ENCODE results near the gene MEIS2. TPM values are rescaled to one million over a fixed set of nuclear protein-coding genes. Genes with fewer than 3 reads are reported as not detected.
A peak's percentile ranks its signal among the peaks of the same experiment; 100 is the strongest.

MEIS2 gene
- polyA plus RNA-seq (2012; ENCODE audit: missing spikeins): 18.5 TPM

DNA sequence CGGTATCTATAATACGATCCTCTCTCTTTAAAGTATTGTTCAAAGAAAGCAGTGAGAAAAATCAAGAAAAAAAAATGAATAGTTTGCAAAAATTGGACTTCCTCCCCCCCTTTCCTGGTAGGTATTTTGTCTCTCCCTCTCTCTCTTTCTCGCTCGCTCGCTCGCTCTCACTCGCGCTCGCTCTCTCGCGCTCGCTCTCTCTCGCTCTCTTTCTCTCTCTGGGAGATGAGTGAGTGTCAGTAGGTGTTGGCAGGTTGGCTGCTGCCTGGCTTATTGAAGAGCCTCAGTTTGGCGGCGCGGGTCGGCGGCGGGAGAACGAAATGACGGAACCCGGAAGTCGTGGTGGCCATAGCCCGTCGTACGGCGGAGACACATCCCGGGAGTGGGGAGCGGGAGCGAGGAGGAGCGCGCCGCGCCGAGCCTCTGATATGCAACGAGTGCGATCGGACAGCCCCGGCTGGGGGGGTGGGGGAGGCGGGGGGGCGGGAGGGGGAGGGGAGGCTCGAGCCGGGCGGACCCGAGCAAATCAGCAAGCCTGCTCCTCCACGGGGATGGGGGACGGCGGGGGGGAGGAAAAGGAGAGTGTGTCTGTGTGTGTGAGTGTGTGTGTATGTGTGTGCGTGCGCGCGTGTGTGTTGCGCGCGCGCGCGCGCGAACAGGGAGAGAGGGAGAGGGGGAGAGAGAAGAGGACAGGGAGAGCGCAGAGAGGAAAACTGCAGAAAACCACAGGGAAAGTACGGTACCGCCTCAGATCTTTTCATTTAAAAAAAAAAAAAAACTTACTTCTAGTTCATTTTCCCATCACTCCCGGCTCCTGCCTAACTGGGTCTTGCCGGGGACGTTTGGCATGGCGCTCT is at the start of gene MEIS2:
MEIS2 (minus strand) TSS at position 441 of the 857 bp plus-strand sequence. CDS start 1,083 bp downstream, outside the sequence.
- DNase-seq (ENCODE audit: insufficient read length): peak; percentile 63
- FAIRE-seq: peak; percentile 73

GRCh38 chr15:37149146-37149545 is 48.8 kb upstream of the MEIS2 start:
- no peak for TF ChIP-seq TAF1 (IDR thresholded peaks at IDR 0.05; ENCODE audit: borderline replicate concordance, low read depth, low read length)
- TF ChIP-seq POLR2AphosphoS5 (IDR thresholded peaks at IDR 0.05; ENCODE audit: low read depth, low read length): no peak
- no peak for TF ChIP-seq POLR2A (IDR thresholded peaks at IDR 0.05; ENCODE audit: low read depth, low read length)
- FAIRE-seq (no peak), DNase-seq (ENCODE audit: insufficient read length) (no peak)

More for the DNA sequence above, at the start of gene MEIS2:
- TF ChIP-seq POLR2AphosphoS5 (IDR thresholded peaks at IDR 0.05; ENCODE audit: low read depth, low read length) (peak; percentile 67), POLR2A (IDR thresholded peaks at IDR 0.05; ENCODE audit: low read depth, low read length) (peak; percentile 88), TAF1 (IDR thresholded peaks at IDR 0.05; ENCODE audit: borderline replicate concordance, low read depth, low read length) (peak; percentile 95)

DNA sequence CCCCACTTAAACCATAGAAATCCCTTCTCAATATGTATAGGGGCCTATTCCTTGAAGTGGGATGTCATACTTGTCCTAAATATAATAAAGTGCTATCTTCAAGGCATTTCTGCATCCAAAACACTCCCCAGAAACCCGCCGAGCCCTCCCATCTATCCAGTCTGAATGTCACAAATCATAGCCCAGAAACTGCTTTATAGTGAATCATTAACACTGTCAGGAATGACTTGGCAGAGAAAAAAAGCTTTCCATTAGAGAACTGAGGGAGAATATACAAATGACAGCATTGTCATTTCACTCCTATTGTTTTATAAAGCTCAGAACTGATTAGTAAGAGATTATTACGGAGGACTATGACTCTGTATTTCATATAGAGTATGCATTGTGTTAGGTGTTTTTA is 48.4 kb upstream of the MEIS2 start:
- no peak for TF ChIP-seq POLR2AphosphoS5 (IDR thresholded peaks at IDR 0.05; ENCODE audit: low read depth, low read length)
- TF ChIP-seq POLR2A (IDR thresholded peaks at IDR 0.05; ENCODE audit: low read depth, low read length): no peak
- TF ChIP-seq TAF1 (IDR thresholded peaks at IDR 0.05; ENCODE audit: borderline replicate concordance, low read depth, low read length): no peak
- no peak for FAIRE-seq

GRCh38 chr15:37143351-37143750 is 43.0 kb upstream of the MEIS2 start:
- DNase-seq (ENCODE audit: insufficient read length) (no peak), FAIRE-seq (no peak)
- TF ChIP-seq POLR2A (IDR thresholded peaks at IDR 0.05; ENCODE audit: low read depth, low read length) (no peak), TAF1 (IDR thresholded peaks at IDR 0.05; ENCODE audit: borderline replicate concordance, low read depth, low read length) (no peak), POLR2AphosphoS5 (IDR thresholded peaks at IDR 0.05; ENCODE audit: low read depth, low read length) (no peak)

More for the DNA sequence above, 48.4 kb upstream of the MEIS2 start:
- no peak for DNase-seq (ENCODE audit: insufficient read length)

- FAIRE-seq (no peak), DNase-seq (ENCODE audit: insufficient read length) (no peak)
- TF ChIP-seq POLR2A (IDR thresholded peaks at IDR 0.05; ENCODE audit: low read depth, low read length) (no peak), POLR2AphosphoS5 (IDR thresholded peaks at IDR 0.05; ENCODE audit: low read depth, low read length) (no peak)
Measured at GRCh38 chr15:37142371-37142770, 42.0 kb upstream of the MEIS2 start.

DNA sequence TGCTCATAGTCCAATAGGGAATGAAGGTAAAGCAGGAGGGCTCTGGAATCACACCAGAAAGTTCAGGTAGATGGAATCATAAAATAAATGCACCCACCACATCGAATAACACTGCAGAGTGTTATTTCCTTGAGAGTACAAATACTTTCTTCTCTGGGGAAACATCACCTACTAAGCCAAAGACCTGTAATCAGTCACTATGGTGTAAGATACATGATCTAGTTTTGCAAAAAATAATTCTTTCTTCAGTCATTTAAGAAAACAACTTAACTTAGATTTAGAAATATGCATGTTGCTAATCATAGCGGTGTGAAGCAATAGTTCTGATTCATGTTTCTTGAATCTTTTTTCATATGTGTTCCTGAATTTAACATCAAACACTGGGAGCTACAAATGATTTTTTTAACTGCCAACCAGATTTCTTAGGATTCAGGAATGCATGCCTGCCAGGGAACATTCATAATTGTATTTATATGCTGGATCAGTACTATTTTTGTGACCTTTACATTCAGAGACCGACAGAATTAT is 40.2 kb upstream of the MEIS2 start:
- FAIRE-seq (no peak), DNase-seq (ENCODE audit: insufficient read length) (no peak)
- TF ChIP-seq TAF1 (IDR thresholded peaks at IDR 0.05; ENCODE audit: borderline replicate concordance, low read depth, low read length) (no peak), POLR2AphosphoS5 (IDR thresholded peaks at IDR 0.05; ENCODE audit: low read depth, low read length) (no peak), POLR2A (IDR thresholded peaks at IDR 0.05; ENCODE audit: low read depth, low read length) (no peak)

DNA sequence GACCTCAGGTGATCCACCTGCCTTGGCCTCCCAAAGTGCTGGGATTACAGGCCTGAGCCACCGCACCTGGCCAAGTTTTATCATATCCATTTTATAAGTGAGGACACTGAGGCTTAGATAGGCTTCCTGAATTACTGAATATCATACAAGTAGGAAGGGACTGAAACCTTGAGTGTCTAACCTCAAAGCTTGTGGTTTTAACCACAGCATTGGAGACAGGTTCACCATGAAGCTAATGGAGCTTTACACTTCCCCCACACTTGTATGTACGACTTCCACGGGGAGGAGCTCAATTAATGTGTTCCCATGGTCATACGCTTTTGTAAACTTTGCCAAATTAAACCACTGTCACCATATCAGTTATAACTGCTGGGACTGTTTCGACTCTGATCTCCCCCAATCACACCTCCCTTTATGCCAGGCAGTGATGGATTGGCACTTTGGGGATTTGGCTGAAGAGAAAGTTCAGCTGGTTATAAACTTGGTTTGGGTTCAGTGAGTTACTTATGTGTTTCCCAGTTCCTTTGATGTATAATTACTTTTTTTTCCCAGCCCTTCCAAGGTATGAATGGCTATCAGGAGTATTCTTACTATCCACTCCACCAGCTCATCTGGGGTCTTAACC is 38.4 kb upstream of the MEIS2 start:
- no peak for DNase-seq (ENCODE audit: insufficient read length)
- no peak for FAIRE-seq
- TF ChIP-seq POLR2A (IDR thresholded peaks at IDR 0.05; ENCODE audit: low read depth, low read length) (no peak), TAF1 (IDR thresholded peaks at IDR 0.05; ENCODE audit: borderline replicate concordance, low read depth, low read length) (no peak), POLR2AphosphoS5 (IDR thresholded peaks at IDR 0.05; ENCODE audit: low read depth, low read length) (no peak)

GRCh38 chr15:37137221-37137620 is 36.9 kb upstream of the MEIS2 start:
- DNase-seq (ENCODE audit: insufficient read length) (no peak), FAIRE-seq (no peak)
- TF ChIP-seq POLR2A (IDR thresholded peaks at IDR 0.05; ENCODE audit: low read depth, low read length) (no peak), POLR2AphosphoS5 (IDR thresholded peaks at IDR 0.05; ENCODE audit: low read depth, low read length) (no peak), TAF1 (IDR thresholded peaks at IDR 0.05; ENCODE audit: borderline replicate concordance, low read depth, low read length) (no peak)

- FAIRE-seq (no peak), DNase-seq (ENCODE audit: insufficient read length) (no peak)
- TF ChIP-seq TAF1 (IDR thresholded peaks at IDR 0.05; ENCODE audit: borderline replicate concordance, low read depth, low read length) (no peak), POLR2AphosphoS5 (IDR thresholded peaks at IDR 0.05; ENCODE audit: low read depth, low read length) (no peak), POLR2A (IDR thresholded peaks at IDR 0.05; ENCODE audit: low read depth, low read length) (no peak)
Measured at GRCh38 chr15:37136666-37137065, 36.3 kb upstream of the MEIS2 start.

DNA sequence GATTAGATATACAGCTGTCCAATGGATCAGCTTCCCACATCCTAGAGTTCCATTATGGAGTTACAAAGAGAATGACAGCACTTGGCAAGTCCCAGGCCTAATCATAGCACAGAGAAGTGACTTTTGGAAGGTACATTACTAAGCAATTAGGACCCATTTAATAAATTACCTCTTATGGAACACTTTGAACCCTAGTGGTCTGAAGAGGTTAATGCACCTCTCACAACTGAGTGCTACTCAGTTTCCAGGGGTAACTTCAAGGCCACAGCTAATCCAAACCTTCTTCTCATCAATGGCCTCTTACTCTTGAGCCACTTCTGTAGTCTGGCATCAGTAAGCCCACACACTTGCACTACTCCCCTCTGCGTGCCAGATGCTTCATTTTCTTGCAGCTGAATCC is 34.9 kb upstream of the MEIS2 start:
- DNase-seq (ENCODE audit: insufficient read length): no peak
- TF ChIP-seq POLR2AphosphoS5 (IDR thresholded peaks at IDR 0.05; ENCODE audit: low read depth, low read length): no peak
- no peak for TF ChIP-seq POLR2A (IDR thresholded peaks at IDR 0.05; ENCODE audit: low read depth, low read length)
- no peak for TF ChIP-seq TAF1 (IDR thresholded peaks at IDR 0.05; ENCODE audit: borderline replicate concordance, low read depth, low read length)
- peak; percentile 83 for FAIRE-seq

GRCh38 chr15:37134699-37135131 is 34.4 kb upstream of the MEIS2 start:
- peak; percentile 5 for FAIRE-seq
- TF ChIP-seq POLR2AphosphoS5 (IDR thresholded peaks at IDR 0.05; ENCODE audit: low read depth, low read length) (no peak), POLR2A (IDR thresholded peaks at IDR 0.05; ENCODE audit: low read depth, low read length) (no peak), TAF1 (IDR thresholded peaks at IDR 0.05; ENCODE audit: borderline replicate concordance, low read depth, low read length) (no peak)
- no peak for DNase-seq (ENCODE audit: insufficient read length)

All from GM12892 (cell line).